Subcutaneous abdominal adipose tissue (tissue), 5 donors: Measurements from ENCODE around the gene GLRX5.

ENCODE experiments used
- H3K27ac ChIP-seq: one replicate; pipeline ENCODE4 v1.7.0; 2013; ENCODE audit warnings: low read depth, mild to moderate bottlenecking, inconsistent platforms, low read length, moderate library complexity
- H3K27me3 ChIP-seq, 5 donors: one replicate each; pipeline ENCODE4 v1.7.0; 2013; ENCODE audit warnings: low read length in 5 of 5, inconsistent platforms in 1 of 5; ENCODE audit not compliant: control insufficient read depth in 5 of 5, insufficient read depth in 4 of 5
- H3K36me3 ChIP-seq, 5 donors: one replicate each; pipeline ENCODE4 v1.7.0; 2013; ENCODE audit warnings: low read length in 5 of 5; ENCODE audit not compliant: control insufficient read depth in 5 of 5, insufficient read depth in 5 of 5
- H3K4me1 ChIP-seq, 5 donors: one replicate each; pipeline ENCODE4 v1.7.0; 2013; ENCODE audit warnings: low read length in 5 of 5, mild to moderate bottlenecking in 3 of 5, moderate library complexity in 1 of 5; ENCODE audit not compliant: control insufficient read depth in 5 of 5, insufficient read depth in 5 of 5
- H3K4me3 ChIP-seq, 5 donors: one replicate each; pipeline ENCODE4 v1.7.0; 2013; ENCODE audit warnings: low read length in 5 of 5, low read depth in 1 of 5
- H3K9ac ChIP-seq, 5 donors: one replicate each; pipeline ENCODE4 v1.7.0; 2013; ENCODE audit warnings: low read length in 5 of 5, mild to moderate bottlenecking in 4 of 5, moderate library complexity in 3 of 5
- H3K9me3 ChIP-seq, 5 donors: one replicate each; pipeline ENCODE4 v1.7.0; 2013; ENCODE audit warnings: low read length in 5 of 5; ENCODE audit not compliant: control insufficient read depth in 5 of 5
- donor health status: healthy.
- donor health status: healthy.
- donor health status: healthy.
- donor health status: healthy.
- donor health status: healthy.

Gene GLRX5

DNA sequence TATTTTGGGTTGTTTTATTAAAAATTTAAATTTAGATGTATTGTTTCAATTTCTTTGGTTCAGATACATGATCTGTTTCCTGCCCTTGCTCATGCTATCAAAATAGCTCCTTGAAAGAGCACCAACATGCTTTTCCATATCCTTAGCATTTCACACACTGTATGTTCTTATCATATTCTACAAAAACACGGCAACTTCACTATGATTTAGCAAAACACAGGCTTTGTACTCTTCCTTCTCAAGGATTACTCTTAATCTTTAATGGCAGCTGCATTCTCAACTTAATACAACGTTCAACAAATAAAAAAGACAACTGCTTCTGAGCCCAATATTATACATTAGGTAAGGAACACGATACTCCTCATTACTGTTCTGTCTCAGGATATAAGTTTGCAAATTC is 2.9 kb upstream of the GLRX5 start:
- H3K4me3 ChIP-seq: no peak overlapping the region
- peak overlapping the region in 1 of 5 donors; percentile 4 for H3K9ac ChIP-seq

GRCh38 chr14:95533391-95533821 is 1.4 kb upstream of the GLRX5 start:
- peak overlapping the region; percentile 94 for H3K27ac ChIP-seq
- peaks cover 0 to 6% (median 0%) of the 10 kb centered on the region in 5 donors for H3K36me3 ChIP-seq
- H3K27me3 ChIP-seq: no peaks in the 10 kb centered on the region
- peak overlapping the region; percentile 22 to 93 (median 88) for H3K9ac ChIP-seq
- peaks cover 18 to 59% (median 58%) of the 10 kb centered on the region in 5 donors for H3K4me1 ChIP-seq
- no peaks in the 10 kb centered on the region for H3K9me3 ChIP-seq
- H3K4me3 ChIP-seq: peak overlapping the region; percentile 67 to 91 (median 80)

More for the DNA sequence above, 2.9 kb upstream of the GLRX5 start:
- Histone ChIP-seq H3K36me3 (peaks cover 0 to 6% (median 0%) of the 10 kb centered on the region in 5 donors), H3K27me3 (no peaks in the 10 kb centered on the region), H3K9me3 (no peaks in the 10 kb centered on the region), H3K4me1 (peaks cover 22 to 52% (median 51%) of the 10 kb centered on the region in 5 donors), H3K27ac (peak overlapping the region; percentile 60)

DNA sequence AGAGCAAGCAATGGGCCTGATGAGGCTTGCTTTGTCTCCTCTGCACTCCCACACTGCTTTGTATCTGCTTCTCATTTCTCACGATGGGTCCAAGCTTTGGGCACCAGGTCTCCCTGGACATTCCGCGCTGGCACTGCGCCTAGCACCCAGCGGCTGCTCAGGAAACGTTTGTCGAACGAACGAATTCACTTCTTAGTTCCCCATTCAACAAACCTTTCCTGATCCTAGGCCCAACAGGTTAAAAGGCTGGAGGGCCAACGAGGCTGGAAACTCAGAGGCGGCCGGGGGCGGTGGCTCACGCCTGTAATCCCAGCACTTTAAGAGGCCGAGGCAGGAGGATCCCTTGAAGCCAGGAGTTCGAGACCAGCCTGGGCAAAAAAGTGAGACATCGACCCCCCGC is 1.0 kb upstream of the GLRX5 start:
- no peaks in the 10 kb centered on the region for H3K9me3 ChIP-seq
- peaks cover 0 to 6% (median 0%) of the 10 kb centered on the region in 5 donors for H3K36me3 ChIP-seq
- peak overlapping the region; percentile 22 to 93 (median 88) for H3K9ac ChIP-seq
- H3K27ac ChIP-seq: peak overlapping the region; percentile 94
- H3K4me1 ChIP-seq: peaks cover 18 to 60% (median 58%) of the 10 kb centered on the region in 5 donors
- H3K4me3 ChIP-seq: peak overlapping the region; percentile 67 to 91 (median 80)
- H3K27me3 ChIP-seq: no peaks in the 10 kb centered on the region

GRCh38 chr14:95535226-95536021 is 574 bp downstream of the GLRX5 start:
- Histone ChIP-seq H3K9ac (peak overlapping the region; percentile 73 to 93 (median 81)), H3K27me3 (no peaks in the 10 kb centered on the region), H3K4me3 (peak overlapping the region; percentile 74 to 91 (median 80)), H3K9me3 (no peaks in the 10 kb centered on the region), H3K36me3 (peaks cover 0 to 5% (median 0%) of the 10 kb centered on the region in 5 donors), H3K27ac (peak overlapping the region; percentile 62), H3K4me1 (peaks cover 18 to 60% (median 58%) of the 10 kb centered on the region in 5 donors)

- no peaks in the 10 kb centered on the region for H3K27me3 ChIP-seq
- no peaks in the 10 kb centered on the region for H3K9me3 ChIP-seq
- peak overlapping the region; percentile 73 to 93 (median 81) for H3K9ac ChIP-seq
- H3K36me3 ChIP-seq: no peaks in the 10 kb centered on the region
- peak overlapping the region; percentile 74 to 91 (median 80) for H3K4me3 ChIP-seq
- H3K4me1 ChIP-seq: peaks cover 18 to 60% (median 57%) of the 10 kb centered on the region in 5 donors
- H3K27ac ChIP-seq: peak overlapping the region; percentile 62
Measured at GRCh38 chr14:95536036-95536593, 1.3 kb downstream of the GLRX5 start.

- Histone ChIP-seq H3K4me3 (peak overlapping the region in 1 of 5 donors; percentile 26), H3K9ac (peak overlapping the region in 3 of 5 donors; percentile 49 to 93 (median 90)), H3K27me3 (no peaks in the 10 kb centered on the region), H3K9me3 (no peaks in the 10 kb centered on the region), H3K27ac (peak overlapping the region; percentile 66), H3K4me1 (peaks cover 15 to 58% (median 55%) of the 10 kb centered on the region in 5 donors), H3K36me3 (no peaks in the 10 kb centered on the region)
Measured at GRCh38 chr14:95536671-95537070, 1.8 kb downstream of the GLRX5 start.

DNA sequence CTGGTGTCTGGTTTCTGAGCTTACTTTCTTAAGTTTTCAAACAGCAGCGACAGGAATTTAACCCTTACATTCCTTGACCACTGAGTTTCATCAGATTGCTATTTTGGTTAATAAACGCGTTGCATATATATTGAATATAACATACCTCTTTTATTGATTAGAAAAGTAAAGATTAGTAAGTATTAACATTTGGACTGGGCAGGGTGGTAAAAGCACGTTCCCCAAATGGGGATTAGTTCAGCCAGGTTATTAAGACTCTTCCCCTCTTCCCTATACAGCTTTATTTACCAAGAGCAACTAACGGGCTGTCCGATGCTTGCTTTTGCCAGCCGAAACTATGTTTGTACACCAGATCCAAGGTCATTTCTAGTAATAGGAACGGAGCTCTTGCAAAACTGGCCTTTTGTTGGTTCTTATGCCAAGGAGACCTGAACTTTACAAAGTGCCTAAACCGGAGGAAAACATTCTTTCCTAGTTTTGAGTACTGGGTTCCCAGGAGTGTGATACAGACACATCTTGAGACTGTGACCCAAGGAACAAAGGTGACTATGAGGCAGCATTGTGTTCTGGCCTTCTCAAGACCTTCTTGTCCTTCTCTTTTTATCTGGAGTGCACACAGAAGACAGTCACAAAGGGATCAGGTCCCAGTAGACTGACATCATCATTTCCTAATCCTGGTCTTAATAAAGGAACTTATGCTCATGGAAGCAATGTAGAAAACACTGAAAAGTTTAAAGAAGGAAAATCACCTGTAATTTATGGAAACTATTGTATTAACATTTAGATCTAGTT is 2.6 kb downstream of the GLRX5 start:
- H3K4me1 ChIP-seq: peaks cover 13 to 50% (median 48%) of the 10 kb centered on the region in 5 donors
- peak overlapping the region; percentile 66 for H3K27ac ChIP-seq
- no peak overlapping the region for H3K4me3 ChIP-seq
- peak overlapping the region in 3 of 5 donors; percentile 17 to 90 (median 49) for H3K9ac ChIP-seq
- H3K27me3 ChIP-seq: no peaks in the 10 kb centered on the region
- no peaks in the 10 kb centered on the region for H3K36me3 ChIP-seq
- H3K9me3 ChIP-seq: no peaks in the 10 kb centered on the region

DNA sequence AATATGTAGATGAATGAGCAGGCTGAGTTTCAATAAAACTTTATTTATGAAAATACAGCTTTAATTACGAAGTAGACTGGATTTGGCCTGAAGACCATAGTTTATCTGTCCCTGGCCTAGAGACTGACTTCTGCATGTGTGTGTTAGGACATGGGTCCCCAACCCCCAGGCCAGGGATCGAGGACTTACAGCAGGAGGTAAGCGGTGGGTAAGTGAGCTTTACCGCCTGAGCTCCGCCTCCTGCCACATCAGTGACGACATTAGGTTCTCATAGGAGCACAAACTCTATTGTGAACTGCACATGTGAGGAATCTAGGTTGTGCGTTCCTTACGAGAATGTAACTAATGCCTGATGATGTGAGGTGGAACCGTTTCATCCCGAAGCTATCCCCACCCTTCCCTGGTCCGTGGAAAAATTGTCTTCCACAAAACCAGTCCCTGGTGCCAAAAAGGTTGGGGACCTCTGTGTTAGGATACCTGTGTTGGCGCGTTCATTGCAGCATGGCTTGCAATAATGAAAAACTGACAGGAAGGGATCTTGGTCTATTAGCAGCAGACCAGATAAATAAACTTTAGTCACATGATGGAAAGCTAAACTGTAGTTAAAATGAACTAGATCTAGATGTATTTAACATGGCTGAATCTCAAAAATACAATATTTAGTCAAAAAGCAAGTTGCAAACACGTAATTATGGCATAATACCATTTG is 4.1 kb downstream of the GLRX5 start:
- H3K27ac ChIP-seq: no peak overlapping the region
- H3K36me3 ChIP-seq: peaks cover 0 to 3% (median 0%) of the 10 kb centered on the region in 5 donors
- H3K27me3 ChIP-seq: no peaks in the 10 kb centered on the region
- H3K4me3 ChIP-seq: no peak overlapping the region
- H3K4me1 ChIP-seq: peaks cover 8 to 36% (median 33%) of the 10 kb centered on the region in 5 donors
- no peak overlapping the region for H3K9ac ChIP-seq
- no peaks in the 10 kb centered on the region for H3K9me3 ChIP-seq

- Histone ChIP-seq H3K9ac (no peak overlapping the region), H3K36me3 (peaks cover 0 to 10% (median 4%) of the 10 kb centered on the region in 5 donors), H3K27ac (no peak overlapping the region), H3K4me1 (peaks cover 8 to 32% (median 31%) of the 10 kb centered on the region in 5 donors), H3K27me3 (no peaks in the 10 kb centered on the region), H3K4me3 (no peak overlapping the region), H3K9me3 (no peaks in the 10 kb centered on the region)
Measured at GRCh38 chr14:95540236-95540855, 5.5 kb downstream of the GLRX5 start.
